T-helper 22 cell (primary cell): ENCODE data around the gene KRTAP1-3.
"Not testable (repeated sequence)": the region's sequence is repeated elsewhere in the genome, so short reads cannot be mapped to it uniquely, and the experiment has no call there.

Experiments used
- DNase-seq: peaks from one replicate; pipeline ENCODE4 v3.0.0-alpha.2; 2020; ENCODE audit warnings: low read depth

The KRTAP1-3 gene

DNA sequence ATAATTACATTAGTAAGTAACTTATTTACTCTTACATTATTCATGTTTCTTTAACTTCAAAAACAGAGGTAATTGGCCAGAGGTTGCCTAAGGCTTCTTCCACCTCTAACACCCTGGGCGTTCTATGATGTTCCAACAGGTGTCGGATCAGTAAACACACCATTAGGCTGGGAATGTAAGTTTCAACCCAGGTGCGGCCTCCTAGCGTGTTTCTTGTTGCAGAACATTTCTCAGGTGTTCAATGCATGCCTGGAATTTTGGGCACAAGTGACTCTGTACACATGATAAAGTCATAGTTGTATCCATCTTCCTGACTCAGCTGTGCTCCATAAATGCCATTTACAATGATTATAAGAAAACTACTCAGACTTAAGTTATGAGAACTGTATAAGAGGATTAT is 19.4 kb upstream of the KRTAP1-3 start:
- no peak for DNase-seq

DNA sequence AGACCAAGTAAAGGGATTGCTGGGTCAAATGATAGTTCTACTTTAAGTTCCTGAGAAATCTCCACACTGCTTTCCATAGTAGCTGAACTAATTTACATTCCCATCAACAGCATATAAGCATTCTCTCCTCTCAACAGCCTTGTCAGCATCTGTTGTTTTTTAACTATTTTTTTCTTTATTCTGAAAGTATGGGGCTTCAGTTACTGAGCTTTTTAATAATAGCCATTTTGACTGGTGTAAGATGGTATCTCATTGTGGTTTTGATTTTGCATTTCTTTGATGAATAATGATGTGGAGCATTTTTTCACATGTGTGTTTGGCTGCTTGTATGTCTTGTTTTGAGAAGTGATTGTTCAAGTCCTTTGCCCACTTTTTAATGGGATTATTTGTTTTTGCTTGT is 17.9 kb upstream of the KRTAP1-3 start:
- no peak for DNase-seq

DNA sequence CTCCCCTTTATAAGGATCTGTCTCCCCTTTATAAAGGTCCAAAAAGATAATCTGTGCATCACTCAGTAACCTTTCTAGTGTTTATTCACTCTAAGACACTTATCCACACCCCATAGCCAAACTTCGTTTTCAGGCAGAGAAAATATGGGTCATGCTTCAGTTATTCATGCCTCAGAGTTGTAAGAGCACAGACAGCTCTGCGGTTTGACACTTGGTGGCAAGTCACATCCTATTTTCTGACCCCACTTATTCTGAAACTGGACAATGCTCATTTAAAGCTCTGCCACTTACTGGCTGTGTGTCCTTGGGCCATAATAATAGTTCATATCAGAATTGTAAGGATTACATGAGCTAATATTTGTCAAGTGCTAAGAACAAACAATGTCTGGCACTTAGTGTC is 14.4 kb upstream of the KRTAP1-3 start:
- no peak for DNase-seq

DNA sequence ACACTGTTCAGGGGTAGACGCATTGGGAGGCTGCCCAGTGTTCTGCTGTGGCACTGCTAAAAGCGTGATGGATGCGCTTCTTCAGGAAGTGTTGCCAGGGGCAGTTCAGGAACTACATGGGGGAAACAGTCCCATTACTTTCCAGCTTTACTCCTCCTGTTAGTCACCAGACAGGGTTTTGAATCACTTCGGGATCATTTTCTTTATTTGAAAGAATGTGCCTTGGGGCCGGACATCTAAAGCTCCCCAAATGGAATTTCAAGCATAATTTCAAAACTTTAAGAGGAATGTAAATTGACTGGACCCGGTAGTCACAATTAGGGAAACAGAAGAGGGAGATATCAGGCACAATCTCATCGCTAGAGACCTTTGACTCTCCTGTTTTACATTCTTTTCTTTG is 13.8 kb upstream of the KRTAP1-3 start:
- DNase-seq = no peak

DNA sequence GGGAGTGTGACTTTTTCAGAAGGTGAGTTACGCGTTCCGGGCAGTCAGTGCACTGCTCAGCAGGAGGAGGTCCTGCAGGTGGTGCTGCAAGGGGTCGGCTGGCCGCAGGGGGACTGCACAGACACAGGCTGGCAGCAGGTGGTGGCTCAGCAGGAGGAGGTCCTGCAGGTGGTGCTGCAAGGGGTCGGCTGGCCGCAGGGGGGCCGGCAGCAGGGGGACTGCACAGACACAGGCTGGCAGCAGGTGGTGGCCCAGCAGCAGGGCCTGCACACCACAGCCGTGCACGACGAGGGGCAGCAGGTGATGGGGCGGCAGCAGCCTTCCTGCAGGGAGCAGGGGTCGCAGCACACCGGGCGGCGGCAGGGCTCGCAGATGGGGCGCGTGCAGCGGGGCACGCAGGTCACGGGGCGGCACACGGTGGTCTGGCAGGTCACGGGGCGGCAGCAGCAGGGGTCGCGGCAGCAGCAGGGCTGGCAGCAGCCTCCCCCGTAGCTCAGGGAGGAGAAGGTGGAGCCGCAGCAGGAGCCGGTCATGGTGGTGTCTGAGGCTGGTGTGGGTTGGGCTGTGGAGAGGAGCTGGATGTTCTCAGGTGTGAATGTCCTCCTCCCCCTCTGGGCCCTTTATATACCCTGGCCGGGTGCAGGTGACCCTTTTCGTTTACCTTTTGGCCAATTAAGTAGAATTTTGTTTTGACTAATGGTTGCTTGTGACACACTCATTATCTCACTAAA is 12.2 kb upstream of the KRTAP1-3 start, which contains the start of gene KRTAP2-1:
KRTAP2-1 (minus strand) TSS at position 582 of the 731 bp plus-strand sequence; CDS start at position 533, 49 bp downstream.
- DNase-seq = not testable (repeated sequence)

DNA sequence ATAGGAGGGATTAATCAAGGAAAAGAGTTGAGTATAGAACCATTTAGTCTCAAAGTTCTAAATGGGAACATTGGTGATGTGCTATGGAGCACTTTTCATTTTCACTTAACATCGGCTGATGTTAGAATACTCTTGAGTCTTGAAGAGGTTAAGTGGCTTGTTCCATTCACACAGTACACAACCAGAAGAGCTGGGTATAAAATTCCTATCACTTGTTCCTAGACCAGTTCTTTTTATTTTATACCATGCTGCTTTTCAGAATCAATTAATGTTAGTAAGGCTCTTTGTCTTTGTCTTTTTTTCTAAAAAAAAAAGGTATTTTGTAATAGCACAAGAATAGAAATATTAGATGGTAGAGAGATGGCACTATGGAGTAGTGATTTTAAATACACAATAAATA is 8.3 kb upstream of the KRTAP1-3 start:
- DNase-seq = no peak

DNA sequence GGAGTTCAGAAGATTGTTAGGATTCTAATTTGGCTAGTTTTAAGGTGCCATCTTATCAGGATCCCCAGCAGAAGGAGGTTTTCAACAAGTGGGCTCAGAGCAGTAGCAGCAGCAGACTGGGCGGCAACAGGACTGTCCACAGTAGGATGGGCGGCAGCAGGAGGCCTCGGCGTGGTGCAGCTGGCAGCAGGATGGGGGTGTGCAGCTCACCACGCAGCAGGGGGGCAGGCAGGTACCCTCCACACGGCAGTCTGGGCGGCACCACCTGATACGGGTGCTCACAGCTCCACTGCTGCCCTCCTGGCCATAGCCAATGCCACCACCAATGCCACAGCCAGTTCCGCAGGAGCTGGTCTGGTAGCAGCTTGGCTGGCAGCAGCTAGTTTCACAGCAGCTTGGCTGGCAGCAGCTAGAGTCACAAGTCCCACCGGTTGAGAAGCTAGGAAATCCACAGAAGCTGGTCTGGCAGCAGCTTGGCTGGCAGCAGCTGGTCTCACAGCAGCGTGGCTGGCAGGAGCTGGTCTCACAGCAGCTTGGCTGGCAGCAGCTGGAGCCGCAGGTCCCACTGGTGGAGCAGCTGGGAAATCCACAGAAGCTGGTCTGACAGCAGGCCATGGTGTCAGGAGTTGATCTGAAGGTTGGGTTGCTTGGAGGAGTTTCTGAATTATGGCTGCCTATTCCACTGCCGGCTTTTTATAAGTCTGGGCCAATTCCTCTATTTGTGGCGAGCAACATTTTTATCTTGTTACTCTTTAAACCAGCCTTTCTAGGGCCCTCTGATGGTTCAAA is 6.3 kb upstream of the KRTAP1-3 start, which contains the start of gene KRTAP1-1:
KRTAP1-1 (minus strand) TSS at position 668 of the 789 bp plus-strand sequence; CDS start at position 615, 53 bp downstream.
- DNase-seq = not testable (repeated sequence)

DNA sequence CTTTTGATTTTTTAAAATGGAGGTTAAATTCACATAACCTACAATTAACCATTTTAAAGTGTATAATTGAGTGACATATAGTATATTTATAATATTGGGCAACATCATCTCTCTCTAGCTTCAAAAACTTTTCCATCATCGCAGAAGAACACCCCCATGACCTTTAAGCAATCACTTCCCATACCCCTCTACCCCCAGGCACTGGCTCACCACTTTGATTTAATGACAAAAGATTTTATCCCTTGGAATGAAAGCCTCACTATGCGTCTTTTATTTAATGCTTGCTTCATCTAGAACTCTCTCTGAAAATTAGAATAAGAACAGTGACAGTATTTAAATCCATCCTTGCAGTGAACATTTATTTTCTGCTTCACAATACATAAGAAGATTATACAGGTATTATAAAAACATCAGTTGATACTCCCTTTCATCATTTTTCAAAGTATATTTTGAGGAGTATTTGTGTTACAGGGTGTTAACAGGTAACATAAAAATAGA is 3.2 kb upstream of the KRTAP1-3 start:
- no peak for DNase-seq

DNA sequence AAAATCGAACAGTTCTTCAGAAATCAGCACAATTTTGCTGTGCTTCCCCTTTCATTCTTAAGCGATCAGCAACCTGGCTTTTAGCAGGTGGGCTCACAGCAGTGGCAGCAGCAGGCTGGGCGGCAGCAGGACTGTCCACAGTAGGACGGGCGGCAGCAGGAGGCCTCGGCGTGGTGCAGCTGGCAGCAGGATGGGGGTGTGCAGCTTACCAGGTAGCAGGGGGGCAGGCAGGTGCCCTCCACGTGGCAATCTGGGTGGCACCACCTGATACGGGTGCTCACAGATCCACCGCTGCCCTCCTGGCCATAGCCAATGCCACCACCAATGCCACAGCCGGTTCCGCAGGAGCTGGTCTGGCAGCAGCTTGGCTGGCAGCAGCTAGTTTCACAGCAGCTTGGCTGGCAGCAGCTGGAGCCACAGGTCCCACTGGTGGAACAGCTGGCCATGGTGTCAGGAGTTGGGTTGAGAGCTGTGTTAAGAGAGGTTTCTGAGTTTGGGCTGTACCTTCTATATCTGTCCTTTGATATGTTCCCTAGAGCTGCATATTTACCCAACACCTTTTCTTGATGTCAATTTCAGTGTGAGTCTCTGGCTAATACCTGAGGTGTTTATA is 4.9 kb downstream of the KRTAP1-3 start, which contains the start of gene KRTAP1-4:
KRTAP1-4 (minus strand) TSS at position 563 of the 613 bp plus-strand sequence; CDS start at position 446, 117 bp downstream.
- no peak for DNase-seq

DNA sequence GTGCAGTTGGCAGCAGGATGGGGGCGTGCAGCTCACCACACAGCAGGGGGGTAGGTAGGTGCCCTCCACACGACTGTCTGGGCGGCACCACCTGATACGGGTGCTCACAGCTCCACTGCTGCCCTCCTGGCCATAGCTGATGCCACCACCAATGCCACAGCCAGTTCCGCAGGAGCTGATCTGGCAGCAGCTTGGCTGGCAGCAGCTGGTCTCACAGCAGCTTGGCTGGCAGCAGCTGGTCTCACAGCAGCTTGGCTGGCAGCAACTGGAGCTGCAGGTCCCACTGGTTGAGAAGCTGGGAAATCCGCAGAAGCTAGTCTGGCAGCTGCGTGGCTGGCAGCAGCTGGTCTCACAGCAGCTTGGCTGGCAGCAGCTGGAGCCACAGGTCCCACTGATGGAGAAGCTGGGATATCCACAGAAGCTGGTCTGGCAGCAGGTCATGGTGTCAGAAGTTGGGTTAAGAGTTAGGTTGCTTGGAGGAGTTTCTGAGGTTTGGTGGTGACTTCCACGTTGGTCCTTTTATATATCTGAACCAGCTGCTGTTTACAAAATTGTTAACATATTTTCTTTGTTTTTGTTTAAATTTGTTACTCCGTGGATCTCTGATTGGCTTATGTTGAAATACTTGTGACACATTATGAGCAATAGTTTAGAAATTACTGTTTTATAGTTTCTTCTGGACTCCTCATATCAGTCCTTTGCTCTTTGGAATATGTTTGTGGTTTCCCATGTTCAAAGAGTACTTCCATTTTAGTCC is 7.8 kb downstream of the KRTAP1-3 start, which contains the start of gene KRTAP1-5:
KRTAP1-5 (minus strand) TSS at position 494 of the 757 bp plus-strand sequence; CDS start at position 441, 53 bp downstream.
- DNase-seq = no peak

DNA sequence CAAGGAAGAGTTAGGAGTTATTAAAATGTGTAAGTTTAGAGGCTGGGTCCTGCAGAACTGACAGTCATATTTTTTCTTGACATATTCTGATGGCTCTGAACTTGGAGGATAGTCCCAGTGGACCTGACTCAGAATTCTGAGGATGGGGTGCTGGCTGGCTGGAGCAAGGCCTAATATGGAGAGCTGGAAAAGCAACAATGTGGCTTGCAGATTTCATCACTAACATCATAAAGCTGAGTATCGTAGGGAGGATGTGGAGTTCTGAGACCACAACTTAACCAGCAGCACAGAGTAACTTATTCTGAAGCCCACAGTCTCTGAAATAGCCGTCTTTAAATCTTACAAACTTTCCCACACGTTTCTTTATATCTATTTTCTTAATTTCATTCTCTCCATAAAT is 10.0 kb downstream of the KRTAP1-3 start:
- no peak for DNase-seq

DNA sequence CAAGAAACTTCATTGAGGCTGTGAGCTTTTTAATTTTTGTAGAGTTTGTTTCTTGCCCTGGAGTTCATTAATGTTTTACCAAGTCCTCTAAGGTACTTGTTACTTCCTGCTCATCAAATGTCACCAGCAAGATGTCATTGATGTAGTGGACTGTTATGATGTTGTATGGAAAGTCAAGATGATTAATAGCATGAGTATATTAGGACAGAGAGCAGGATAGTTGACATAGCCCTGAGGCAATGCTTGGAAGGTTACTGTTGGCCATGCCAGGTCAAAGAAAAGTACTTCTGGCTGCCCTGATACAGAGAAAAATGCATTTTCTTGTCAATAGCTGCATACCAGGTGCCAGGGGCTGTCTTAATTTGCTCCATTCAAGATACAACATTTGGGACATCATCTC is 14.3 kb downstream of the KRTAP1-3 start:
- DNase-seq = no peak

DNA sequence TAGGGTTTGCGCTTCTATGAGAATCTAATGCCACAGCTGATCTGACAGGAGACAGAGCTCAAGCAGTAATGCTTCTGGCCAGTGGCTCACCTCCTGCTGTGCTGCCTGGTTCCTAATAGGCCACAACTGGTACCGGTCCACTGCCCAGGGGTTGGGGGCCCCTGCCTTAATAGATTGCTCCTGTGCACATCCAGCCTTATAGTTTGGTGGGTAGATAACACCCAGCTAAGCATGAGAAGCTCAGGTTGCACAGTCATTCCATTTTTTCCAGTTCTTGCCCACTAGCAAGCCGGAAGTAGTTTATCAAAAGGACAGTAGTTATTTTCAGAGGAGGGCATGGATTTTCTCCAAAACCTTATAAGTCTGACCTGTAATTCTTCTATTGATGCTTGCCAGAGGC is 15.3 kb downstream of the KRTAP1-3 start:
- no peak for DNase-seq

DNA sequence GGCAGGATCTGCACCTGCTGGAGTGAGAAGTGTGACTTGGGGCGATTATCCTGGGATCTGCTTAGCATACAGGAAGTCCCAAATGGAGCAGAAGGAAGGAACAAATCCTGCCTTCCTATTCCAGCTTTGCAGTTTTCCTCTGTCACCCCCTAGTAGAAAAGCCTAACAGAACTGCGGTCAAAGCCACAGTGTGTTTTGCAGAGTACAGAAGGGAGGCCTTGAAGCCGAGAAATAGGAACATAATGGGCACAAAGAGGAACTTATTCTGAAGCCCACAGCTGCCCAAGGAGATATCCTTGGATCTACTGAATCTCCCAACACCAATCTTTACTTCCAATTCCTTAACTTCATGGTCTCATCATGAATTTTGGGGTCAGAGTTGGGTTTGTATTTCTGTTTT is 16.1 kb downstream of the KRTAP1-3 start:
- DNase-seq = no peak

DNA sequence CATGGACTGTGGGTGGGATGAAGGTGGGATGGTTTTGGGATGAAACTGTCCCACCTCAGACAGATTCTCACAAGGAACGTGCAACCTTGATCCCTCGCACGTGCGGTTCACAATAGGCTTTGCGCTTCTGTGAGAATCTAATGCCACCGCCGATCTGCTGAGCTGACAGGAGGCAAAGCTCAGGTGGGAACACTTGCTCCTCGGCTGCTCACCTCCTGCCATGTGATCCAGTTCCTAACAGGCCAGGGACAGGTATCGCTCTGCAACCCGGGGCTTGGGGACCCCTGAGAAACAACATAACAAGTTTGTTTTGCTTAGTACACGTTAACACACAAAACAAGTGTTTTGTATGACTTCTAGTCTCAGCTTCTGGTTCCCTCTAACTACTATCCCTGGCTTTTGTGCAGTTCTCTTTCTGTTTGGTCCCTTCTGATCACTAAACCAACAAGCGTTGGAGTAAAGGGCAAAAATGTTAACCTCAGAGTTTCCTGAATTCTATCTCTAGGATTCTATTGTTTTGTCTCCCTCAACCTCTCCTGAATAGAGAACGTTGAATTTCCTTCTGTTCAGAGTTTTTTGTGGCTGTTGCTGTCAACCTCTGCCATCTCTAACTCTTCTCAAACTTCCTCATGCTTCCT is 18.0 kb downstream of the KRTAP1-3 start:
- DNase-seq = no peak

DNA sequence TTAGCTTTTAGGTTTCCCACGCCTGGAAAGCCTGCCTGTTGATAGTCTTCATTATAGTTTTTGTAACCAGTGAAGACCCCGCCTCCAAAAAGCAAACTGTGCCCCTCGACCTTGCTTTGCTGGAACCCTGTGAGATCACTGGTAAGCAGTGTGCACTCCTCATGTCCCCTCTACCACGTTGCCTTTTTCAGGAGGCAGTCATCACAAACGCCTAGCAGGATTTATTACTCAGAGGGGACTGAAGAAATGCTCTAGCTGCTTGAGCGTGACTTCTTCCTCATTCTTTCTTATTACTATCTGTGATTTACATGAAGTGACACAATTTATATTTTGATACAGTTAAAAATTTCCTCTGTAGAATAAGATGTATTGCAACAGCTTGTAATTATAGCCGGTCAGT is 19.2 kb downstream of the KRTAP1-3 start:
- no peak for DNase-seq

DNA sequence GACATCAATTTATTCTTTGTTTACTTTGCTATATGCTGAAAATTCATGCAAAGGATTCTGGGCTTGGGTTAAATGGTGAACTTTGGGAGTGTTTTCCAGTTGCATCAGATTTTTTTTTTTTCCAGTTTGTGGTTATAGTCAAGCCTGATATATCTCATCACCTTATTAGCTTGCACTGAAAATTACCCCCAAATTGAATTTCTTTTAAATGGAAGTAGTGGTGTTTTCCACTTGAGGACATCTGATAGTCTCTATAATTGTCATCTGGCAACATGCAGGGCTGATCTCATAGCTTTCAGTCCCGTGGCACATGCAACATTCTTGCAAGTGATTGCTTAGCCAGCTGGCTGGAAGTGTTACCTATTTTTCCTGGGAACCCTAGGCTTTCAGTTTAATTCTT is 21.1 kb downstream of the KRTAP1-3 start:
- no peak for DNase-seq

DNA sequence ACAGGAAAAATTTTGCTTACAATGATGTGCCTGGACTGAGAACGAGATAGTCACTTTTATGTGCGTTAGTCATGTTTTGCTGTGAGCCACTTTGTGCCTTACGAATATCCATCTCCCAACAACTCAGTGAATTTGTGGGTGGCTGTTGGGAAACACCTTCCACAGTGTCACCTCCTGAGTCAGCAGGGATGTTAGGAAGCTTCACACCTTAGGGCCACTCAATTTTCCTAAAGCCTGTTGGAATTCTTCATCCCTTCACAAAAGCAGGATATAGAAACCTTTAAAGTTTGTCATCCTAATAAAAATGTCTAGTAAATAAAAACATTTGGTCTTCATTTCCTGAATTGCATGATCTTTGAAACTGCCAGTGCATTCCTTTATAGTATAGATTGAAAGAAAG is 21.5 kb downstream of the KRTAP1-3 start:
- no peak for DNase-seq

DNA sequence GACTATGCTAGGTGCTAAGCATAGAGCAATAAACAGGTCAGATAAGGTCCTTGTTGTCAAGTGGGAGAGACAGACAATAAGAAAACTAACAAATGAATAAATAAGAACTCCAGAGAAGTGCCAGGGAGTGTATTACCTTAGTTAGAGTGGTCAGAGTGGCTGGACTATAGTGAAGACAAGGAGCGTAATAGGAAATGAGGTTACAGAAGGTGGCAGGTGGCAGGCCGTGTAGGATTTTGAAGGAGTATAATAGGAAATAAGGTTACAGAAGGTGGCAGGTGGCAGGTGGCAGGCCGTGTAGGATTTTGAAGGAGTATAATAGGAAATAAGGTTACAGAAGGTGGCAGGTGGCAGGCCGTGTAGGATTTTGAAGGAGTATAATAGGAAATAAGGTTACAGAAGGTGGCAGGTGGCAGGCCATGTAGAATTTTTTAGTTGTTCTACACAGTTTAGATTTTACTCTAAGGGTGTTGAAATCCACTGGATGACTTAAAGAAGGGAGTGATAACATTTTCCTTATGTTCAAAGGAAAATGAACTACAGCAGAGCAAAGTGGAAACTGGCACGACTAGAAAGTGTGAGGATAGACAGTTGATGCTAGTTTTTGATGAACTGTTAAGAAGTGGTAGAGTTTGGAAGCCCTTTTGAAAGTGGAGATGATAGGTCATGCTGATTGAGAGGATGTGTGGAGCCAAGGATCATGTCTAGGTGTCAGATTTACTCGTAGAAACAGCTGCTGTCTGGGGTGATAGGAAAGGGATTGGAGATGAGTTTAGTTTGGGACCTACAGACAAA is 22.2 kb downstream of the KRTAP1-3 start:
- DNase-seq = no peak

DNA sequence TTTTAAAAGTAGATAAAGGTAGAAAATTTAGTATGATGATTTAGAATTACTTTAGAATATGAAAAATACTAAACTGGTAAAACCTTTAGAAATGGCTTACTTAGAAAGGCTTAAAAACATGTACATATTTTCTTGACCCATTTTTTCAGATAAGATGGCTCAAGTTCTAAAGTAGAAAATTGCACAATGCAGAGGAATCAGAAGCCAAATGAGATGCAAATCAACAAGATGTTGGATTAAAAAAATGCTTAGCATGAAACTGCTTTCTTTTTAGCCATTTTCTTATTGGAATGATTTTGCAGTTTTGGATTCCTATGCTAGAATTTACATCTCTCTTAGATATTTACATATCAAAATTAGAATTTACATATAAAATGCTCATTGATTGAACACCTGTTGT is 24.2 kb downstream of the KRTAP1-3 start:
- no peak for DNase-seq
